Measurements from ENCODE around the gene RPS15.

DNA sequence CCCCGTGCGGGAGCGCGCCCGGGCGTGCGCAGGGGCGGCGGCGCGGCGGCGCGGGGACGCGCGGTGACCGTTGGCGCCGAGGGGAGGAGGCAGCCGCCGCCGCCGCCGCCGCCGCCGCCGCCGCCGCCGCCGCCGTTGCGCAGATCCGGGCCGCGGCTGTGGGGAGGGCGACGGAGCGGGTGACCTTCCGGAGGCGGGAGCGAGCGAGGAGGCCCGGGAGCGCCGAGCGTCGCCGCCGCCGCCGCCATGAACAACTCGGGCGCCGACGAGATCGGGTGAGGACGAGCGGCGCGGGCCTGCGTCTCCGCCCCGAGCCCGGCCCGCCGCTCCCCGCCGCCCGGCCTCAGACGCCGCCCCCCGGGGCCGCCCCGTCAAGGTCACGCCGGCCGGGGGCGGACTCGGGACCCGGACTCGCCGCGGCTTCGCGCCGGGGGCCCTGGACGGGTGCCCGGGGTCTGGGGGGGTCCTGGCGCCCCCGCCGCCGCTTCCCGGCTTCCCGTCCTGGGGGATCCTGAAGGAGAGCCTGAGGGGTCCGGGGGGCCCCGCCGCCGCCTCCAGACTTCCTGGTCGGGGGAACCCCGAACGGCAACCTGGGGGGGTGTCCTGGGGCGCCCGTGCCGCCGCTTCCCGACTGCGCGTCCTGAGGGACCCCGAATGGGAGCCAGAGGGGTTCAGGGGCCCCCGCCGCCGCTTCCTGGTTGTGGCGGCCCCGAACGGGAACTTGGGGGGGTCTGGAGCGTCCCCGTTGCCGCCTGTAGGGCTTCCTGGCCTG is 30.5 kb upstream of the RPS15 start, which contains the start of gene DAZAP1:
- TF ChIP-seq, protein P1, sequence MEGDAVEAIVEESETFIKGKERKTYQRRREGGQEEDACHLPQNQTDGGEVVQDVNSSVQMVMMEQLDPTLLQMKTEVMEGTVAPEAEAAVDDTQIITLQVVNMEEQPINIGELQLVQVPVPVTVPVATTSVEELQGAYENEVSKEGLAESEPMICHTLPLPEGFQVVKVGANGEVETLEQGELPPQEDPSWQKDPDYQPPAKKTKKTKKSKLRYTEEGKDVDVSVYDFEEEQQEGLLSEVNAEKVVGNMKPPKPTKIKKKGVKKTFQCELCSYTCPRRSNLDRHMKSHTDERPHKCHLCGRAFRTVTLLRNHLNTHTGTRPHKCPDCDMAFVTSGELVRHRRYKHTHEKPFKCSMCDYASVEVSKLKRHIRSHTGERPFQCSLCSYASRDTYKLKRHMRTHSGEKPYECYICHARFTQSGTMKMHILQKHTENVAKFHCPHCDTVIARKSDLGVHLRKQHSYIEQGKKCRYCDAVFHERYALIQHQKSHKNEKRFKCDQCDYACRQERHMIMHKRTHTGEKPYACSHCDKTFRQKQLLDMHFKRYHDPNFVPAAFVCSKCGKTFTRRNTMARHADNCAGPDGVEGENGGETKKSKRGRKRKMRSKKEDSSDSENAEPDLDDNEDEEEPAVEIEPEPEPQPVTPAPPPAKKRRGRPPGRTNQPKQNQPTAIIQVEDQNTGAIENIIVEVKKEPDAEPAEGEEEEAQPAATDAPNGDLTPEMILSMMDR (IDR thresholded peaks at IDR 0.05; ENCODE audit: low read length): no peak
- TF ChIP-seq EZH2 (IDR thresholded peaks at IDR 0.05; ENCODE audit: borderline replicate concordance, low read length): no peak
